Right lobe of liver (tissue), 4 donors: Measurements from ENCODE around the gene PRSS56.

Source experiments
- POLR2A ChIP-seq: fragments of 450-650 bp; IDR thresholded peaks from one replicate; pipeline ENCODE4 v1.6.1; 2017; ENCODE audit warnings: antibody characterized with exemption, mild to moderate bottlenecking
- TF ChIP-seq, protein P1 (sequence below), 4 donors: fragments of 200-600 bp in 3 of 4; fragments of 450-650 bp in 1 of 4; IDR thresholded peaks; one replicate each; pipeline versions ENCODE4 v1.5.1 to v1.8.0; 2016 to 2022; ENCODE audit warnings: antibody characterized with exemption in 4 of 4, mild to moderate bottlenecking in 2 of 4
- donor health status: DM: no; HTN: no; CAD: no.
- donor health status: DM: no; HTN: no; CAD: no.
- donor health status: DM: no; HTN: yes; CAD: no.

- no peak for TF ChIP-seq POLR2A
- TF ChIP-seq, protein P1, sequence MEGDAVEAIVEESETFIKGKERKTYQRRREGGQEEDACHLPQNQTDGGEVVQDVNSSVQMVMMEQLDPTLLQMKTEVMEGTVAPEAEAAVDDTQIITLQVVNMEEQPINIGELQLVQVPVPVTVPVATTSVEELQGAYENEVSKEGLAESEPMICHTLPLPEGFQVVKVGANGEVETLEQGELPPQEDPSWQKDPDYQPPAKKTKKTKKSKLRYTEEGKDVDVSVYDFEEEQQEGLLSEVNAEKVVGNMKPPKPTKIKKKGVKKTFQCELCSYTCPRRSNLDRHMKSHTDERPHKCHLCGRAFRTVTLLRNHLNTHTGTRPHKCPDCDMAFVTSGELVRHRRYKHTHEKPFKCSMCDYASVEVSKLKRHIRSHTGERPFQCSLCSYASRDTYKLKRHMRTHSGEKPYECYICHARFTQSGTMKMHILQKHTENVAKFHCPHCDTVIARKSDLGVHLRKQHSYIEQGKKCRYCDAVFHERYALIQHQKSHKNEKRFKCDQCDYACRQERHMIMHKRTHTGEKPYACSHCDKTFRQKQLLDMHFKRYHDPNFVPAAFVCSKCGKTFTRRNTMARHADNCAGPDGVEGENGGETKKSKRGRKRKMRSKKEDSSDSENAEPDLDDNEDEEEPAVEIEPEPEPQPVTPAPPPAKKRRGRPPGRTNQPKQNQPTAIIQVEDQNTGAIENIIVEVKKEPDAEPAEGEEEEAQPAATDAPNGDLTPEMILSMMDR (IDR thresholded peaks at IDR 0.05): no peak
These were observed 12.2 kb downstream of the PRSS56 start for GRCh38 chr2:232532419-232532818.
